Measurements from ENCODE around the gene DHPS. TPM values are rescaled to one million over a fixed set of nuclear protein-coding genes. Genes with fewer than 3 reads are reported as not detected.

DHPS gene
- total and polyA plus RNA-seq, 2 donors (not counting 3 experiments of a cell fraction or from before 2014, with no cell fraction given): 68.4 to 90.1 TPM

DNA sequence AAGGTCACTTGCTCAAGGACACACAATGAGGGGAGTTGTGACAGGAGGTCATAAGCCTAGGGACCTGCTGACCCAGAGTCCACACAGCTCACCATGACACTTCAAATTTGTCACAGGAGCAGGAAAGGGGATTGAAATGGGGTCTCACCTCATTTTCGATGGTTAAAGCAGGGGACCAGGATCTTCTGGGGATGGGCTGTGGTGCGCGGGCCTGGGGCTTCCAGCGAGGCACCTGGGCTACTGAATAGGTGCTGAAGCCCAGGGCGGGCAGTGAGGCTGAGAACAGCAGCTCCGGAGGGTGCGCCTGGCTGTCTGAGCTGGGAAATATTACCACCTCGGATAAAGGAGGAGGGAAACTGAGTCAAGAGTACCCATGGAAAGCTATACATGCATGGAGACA lies 26.1 kb downstream of the DHPS start:
- H3K27me3 ChIP-seq (ENCODE audit: control insufficient read depth in 2 of 2, insufficient read depth in 2 of 2, low read length in 2 of 2): no peaks in the 10 kb centered on the region
- no peaks in the 10 kb centered on the region for H3K79me2 ChIP-seq (ENCODE audit: control insufficient read depth, insufficient read depth, low read length)
- intact Hi-C loops (cut with micrococcal nuclease): no loop called here
- H3K4me3 ChIP-seq (replicated peaks in 1 of 3; ENCODE audit: insufficient read depth in 1 of 3, low read depth in 1 of 3, low read length in 3 of 3): no peak overlapping the region
- ChIA-PET CTCF (interaction anchor here (1.3 kb wide), 1 partner anchor 15 kb away, joined by 6 read pairs; no protein-coding TSS in a partner anchor), POLR2A (no interaction called here)
- H3K4me2 ChIP-seq (ENCODE audit: insufficient read depth, low read length): no peak overlapping the region
- no peaks in the 10 kb centered on the region for H3K4me1 ChIP-seq (ENCODE audit: control insufficient read depth, extremely low read depth, insufficient read depth, low read length)
- TSS peak; percentile 7 for BruUV-seq (replicated peaks)
- TF ChIP-seq EZH2 (IDR thresholded peaks at IDR 0.05; ENCODE audit: borderline replicate concordance, low read depth, low read length, severe bottlenecking): no peak
- TF ChIP-seq POLR2AphosphoS5 (IDR thresholded peaks at IDR 0.05; ENCODE audit: insufficient read depth, low read depth, low read length): no peak
- no peak for TF ChIP-seq FOS (IDR thresholded peaks at IDR 0.05; ENCODE audit: borderline replicate concordance, insufficient read depth, low read length)
- TF ChIP-seq MYC (IDR thresholded peaks at IDR 0.05; ENCODE audit: low read depth, low read length): no peak
- no peak for TF ChIP-seq POLR2A (IDR thresholded peaks at IDR 0.05; ENCODE audit: low read depth, low read length)
- TF ChIP-seq GATA2 (IDR thresholded peaks at IDR 0.05; ENCODE audit: insufficient read depth, insufficient read length, low read depth, low read length): no peak
- TF ChIP-seq, protein P1, sequence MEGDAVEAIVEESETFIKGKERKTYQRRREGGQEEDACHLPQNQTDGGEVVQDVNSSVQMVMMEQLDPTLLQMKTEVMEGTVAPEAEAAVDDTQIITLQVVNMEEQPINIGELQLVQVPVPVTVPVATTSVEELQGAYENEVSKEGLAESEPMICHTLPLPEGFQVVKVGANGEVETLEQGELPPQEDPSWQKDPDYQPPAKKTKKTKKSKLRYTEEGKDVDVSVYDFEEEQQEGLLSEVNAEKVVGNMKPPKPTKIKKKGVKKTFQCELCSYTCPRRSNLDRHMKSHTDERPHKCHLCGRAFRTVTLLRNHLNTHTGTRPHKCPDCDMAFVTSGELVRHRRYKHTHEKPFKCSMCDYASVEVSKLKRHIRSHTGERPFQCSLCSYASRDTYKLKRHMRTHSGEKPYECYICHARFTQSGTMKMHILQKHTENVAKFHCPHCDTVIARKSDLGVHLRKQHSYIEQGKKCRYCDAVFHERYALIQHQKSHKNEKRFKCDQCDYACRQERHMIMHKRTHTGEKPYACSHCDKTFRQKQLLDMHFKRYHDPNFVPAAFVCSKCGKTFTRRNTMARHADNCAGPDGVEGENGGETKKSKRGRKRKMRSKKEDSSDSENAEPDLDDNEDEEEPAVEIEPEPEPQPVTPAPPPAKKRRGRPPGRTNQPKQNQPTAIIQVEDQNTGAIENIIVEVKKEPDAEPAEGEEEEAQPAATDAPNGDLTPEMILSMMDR (IDR thresholded peaks at IDR 0.05; ENCODE audit: extremely low read depth in 1 of 2, insufficient read depth in 1 of 2, low read depth in 1 of 2, low read length in 2 of 2): no peak
- TF ChIP-seq, protein P2, sequence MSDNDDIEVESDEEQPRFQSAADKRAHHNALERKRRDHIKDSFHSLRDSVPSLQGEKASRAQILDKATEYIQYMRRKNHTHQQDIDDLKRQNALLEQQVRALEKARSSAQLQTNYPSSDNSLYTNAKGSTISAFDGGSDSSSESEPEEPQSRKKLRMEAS (IDR thresholded peaks at IDR 0.05; ENCODE audit: insufficient read depth, insufficient read length): no peak
- no peak for TF ChIP-seq JUN (IDR thresholded peaks at IDR 0.05; ENCODE audit: borderline replicate concordance, insufficient read depth, insufficient read length, low read depth)
- H3K9me3 ChIP-seq (replicated peaks; ENCODE audit: control insufficient read depth, insufficient read depth, low read length): no peaks in the 10 kb centered on the region
- FAIRE-seq (no peak), DNase-seq (ENCODE audit: low read depth, low spot score) (no peak)
- H3K9ac ChIP-seq (replicated peaks; ENCODE audit: extremely low read depth, insufficient read depth, low read length): no peak overlapping the region
- dilution Hi-C loops (cut with MboI; ENCODE audit: extremely low pct_ligation_motif_present, low sequenced_read_pairs): no loop called here
- H2AFZ ChIP-seq (ENCODE audit: low read depth, low read length): no peak overlapping the region
- H3K36me3 ChIP-seq (ENCODE audit: control insufficient read depth in 2 of 2, extremely low read depth in 1 of 2, insufficient read depth in 2 of 2, low read length in 2 of 2): peaks cover 0 to 1% of the 10 kb centered on the region in 2 experiments
- H3K9me1 ChIP-seq (replicated peaks; ENCODE audit: control insufficient read depth, extremely low read depth, insufficient read depth, low read length): no peaks in the 10 kb centered on the region
- no peak overlapping the region for H3K27ac ChIP-seq (ENCODE audit: insufficient read depth, low read depth, low read length)
- H4K20me1 ChIP-seq (replicated peaks; ENCODE audit: control insufficient read depth, extremely low read depth, insufficient read depth, low read length): no peaks in the 10 kb centered on the region
